Peyer's patch (tissue), 4 donors: ENCODE measurements around the gene PHYKPL.

ENCODE experiments used
- POLR2A ChIP-seq, 2 donors: fragments of 450-650 bp; IDR thresholded peaks; one replicate each; pipeline ENCODE4 v1.5.1; 2017; ENCODE audit warnings: antibody characterized with exemption in 2 of 2, mild to moderate bottlenecking in 2 of 2, moderate library complexity in 2 of 2
- TF ChIP-seq, protein P1 (sequence below), 6 experiments: fragments of 450-650 bp in 4 of 6; fragments of 200-600 bp in 2 of 6; sonication (generic) in 1 of 6; IDR thresholded peaks; one replicate each; pipeline ENCODE4 v1.5.1; 2017 to 2019; ENCODE audit warnings: antibody characterized with exemption in 6 of 6, mild to moderate bottlenecking in 3 of 6, moderate library complexity in 1 of 6

DNA sequence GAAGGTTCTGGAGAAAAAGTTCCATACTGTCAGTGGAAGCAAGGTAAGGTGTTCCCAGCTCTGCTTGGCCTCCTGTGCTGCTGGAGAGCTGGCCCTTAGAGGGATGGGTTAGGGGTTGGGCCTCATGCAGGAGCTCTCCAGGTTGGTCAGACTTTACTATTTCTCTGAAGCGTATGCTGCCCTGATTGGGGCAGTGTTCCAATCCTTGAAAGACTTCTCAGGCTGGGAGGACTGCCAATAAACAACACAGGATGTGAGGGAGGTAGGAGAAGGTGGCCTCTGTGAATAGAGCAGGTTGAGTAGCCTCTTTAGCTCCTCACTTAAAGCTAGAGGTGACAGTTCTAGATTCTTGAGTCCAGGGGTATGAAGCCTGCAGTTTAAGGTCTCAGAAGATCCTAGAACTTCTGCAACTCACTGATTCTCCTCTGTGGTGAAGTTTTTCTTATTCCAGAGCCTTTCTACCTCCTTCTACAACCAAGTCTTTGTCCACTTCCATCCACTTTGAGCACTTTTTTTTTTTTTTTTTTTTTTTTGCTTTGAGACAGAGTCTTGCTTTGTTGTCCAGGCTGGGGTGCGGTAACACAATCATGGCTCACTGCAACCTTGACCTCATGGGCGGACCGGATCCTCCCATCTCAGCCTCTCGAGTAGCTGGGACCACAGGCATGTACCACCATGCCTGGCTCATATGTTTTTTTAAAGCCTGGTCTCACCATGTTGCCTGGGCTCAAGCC lies 25.3 kb downstream of the PHYKPL start:
- TF ChIP-seq, protein P1, sequence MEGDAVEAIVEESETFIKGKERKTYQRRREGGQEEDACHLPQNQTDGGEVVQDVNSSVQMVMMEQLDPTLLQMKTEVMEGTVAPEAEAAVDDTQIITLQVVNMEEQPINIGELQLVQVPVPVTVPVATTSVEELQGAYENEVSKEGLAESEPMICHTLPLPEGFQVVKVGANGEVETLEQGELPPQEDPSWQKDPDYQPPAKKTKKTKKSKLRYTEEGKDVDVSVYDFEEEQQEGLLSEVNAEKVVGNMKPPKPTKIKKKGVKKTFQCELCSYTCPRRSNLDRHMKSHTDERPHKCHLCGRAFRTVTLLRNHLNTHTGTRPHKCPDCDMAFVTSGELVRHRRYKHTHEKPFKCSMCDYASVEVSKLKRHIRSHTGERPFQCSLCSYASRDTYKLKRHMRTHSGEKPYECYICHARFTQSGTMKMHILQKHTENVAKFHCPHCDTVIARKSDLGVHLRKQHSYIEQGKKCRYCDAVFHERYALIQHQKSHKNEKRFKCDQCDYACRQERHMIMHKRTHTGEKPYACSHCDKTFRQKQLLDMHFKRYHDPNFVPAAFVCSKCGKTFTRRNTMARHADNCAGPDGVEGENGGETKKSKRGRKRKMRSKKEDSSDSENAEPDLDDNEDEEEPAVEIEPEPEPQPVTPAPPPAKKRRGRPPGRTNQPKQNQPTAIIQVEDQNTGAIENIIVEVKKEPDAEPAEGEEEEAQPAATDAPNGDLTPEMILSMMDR (IDR thresholded peaks at IDR 0.05) = no peak
- peak in 1 of 2 donors; percentile 65 for TF ChIP-seq POLR2A (IDR thresholded peaks at IDR 0.05)
